ENCODE measurements around the gene ZDHHC8.

DNA sequence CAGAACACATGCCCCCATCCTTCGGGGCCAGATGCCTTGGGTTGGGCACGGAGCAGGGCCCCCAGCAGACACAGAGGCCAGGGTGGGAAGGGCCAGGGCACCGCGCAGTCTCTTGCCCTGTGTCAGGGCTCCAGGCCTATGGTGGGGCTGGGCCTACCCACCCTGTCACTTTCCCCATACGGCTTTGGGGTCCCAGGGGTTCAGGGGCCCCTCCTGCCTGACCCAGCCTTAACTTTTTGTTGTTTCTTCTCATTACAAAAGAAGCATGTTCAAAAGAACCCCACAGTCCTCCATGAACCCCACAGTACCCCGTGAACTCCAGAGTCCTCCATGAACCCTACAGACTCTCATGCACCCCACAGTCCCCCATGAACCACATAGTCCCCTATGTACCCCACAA is 52.2 kb downstream of the ZDHHC8 start:
- TF ChIP-seq, protein P1, sequence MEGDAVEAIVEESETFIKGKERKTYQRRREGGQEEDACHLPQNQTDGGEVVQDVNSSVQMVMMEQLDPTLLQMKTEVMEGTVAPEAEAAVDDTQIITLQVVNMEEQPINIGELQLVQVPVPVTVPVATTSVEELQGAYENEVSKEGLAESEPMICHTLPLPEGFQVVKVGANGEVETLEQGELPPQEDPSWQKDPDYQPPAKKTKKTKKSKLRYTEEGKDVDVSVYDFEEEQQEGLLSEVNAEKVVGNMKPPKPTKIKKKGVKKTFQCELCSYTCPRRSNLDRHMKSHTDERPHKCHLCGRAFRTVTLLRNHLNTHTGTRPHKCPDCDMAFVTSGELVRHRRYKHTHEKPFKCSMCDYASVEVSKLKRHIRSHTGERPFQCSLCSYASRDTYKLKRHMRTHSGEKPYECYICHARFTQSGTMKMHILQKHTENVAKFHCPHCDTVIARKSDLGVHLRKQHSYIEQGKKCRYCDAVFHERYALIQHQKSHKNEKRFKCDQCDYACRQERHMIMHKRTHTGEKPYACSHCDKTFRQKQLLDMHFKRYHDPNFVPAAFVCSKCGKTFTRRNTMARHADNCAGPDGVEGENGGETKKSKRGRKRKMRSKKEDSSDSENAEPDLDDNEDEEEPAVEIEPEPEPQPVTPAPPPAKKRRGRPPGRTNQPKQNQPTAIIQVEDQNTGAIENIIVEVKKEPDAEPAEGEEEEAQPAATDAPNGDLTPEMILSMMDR (IDR thresholded peaks at IDR 0.05) = no peak
- TF ChIP-seq EP300 (IDR thresholded peaks at IDR 0.05) (no peak), POLR2A (IDR thresholded peaks at IDR 0.05) (no peak)
